MCF 10A (cell line): Measurements from ENCODE around the gene NAA80. TPM values are rescaled to one million over a fixed set of nuclear protein-coding genes. Genes with fewer than 3 reads are reported as not detected.

Experiments
- BruUV-seq: library from RNA; stranded (reverse); fragments of 400-500 nt; replicated peaks from 2 replicates; lab custom pipeline; 2021; lab: Mats Ljungman, UMichigan
- CTCF ChIA-PET: fragments of 300-600 bp; sonication (Branson Sonifier 250); formaldehyde crosslinking; extraction: SDS; loops from one replicate; lab custom pipeline; 2021; ENCODE audit warnings: antibody characterized with exemption, inconsistent platforms; lab: Yijun Ruan, JAX
- POLR2A ChIA-PET: fragments of 300-600, 350-650 bp; sonication (Branson Sonifier 250); formaldehyde crosslinking; extraction: SDS; loops from one replicate; lab custom pipeline; 2020; ENCODE audit warnings: antibody characterized with exemption, inconsistent platforms; lab: Yijun Ruan, JAX
- DNase-seq: peaks from one replicate; pipeline ENCODE4 v3.0.0-alpha.2; 2018; ENCODE audit not compliant: unreplicated experiment
- H3K27ac Mint-ChIP-seq: one replicate; pipeline ENCODE4 v1.8.0; 2022; ENCODE audit warnings: mild to moderate bottlenecking, low read depth, mixed read lengths; ENCODE audit not compliant: unreplicated experiment
- H3K27me3 Mint-ChIP-seq: one replicate; pipeline ENCODE4 v1.8.0; 2022; ENCODE audit warnings: mixed read lengths; ENCODE audit not compliant: insufficient read depth, unreplicated experiment
- H3K36me3 Mint-ChIP-seq: one replicate; pipeline ENCODE4 v1.8.0; 2022; ENCODE audit warnings: mild to moderate bottlenecking, moderate library complexity, mixed read lengths; ENCODE audit not compliant: insufficient read depth, unreplicated experiment
- H3K4me1 Mint-ChIP-seq: one replicate; pipeline ENCODE4 v1.8.0; 2022; ENCODE audit warnings: mixed read lengths; ENCODE audit not compliant: insufficient read depth, unreplicated experiment
- H3K4me3 Mint-ChIP-seq: one replicate; pipeline ENCODE4 v1.8.0; 2022; ENCODE audit warnings: mild to moderate bottlenecking, moderate library complexity, mixed read lengths; ENCODE audit not compliant: unreplicated experiment
- H3K9me3 Mint-ChIP-seq: one replicate; pipeline ENCODE4 v1.8.0; 2022; ENCODE audit warnings: mixed read lengths; ENCODE audit not compliant: unreplicated experiment
- CTCF ChIP-seq: fragments of 200-600 bp; IDR thresholded peaks from one replicate; pipeline ENCODE4 v1.8.0; 2022; ENCODE audit warnings: antibody characterized with exemption, mild to moderate bottlenecking; ENCODE audit not compliant: unreplicated experiment
- intact Hi-C: fragments of 100-400 bp; cut with micrococcal nuclease; formaldehyde crosslinking; loops from 2 replicates; pipeline ENCODE4 v1.14.1; 2022
- total RNA-seq: library from RNA; stranded (reverse); gene quantifications from 2 replicates; pipeline ENCODE4 v1.2.3, GENCODE V29; 2022

The NAA80 gene
- total RNA-seq, 1 experiment from 2014 or later: 12.4 TPM

DNA sequence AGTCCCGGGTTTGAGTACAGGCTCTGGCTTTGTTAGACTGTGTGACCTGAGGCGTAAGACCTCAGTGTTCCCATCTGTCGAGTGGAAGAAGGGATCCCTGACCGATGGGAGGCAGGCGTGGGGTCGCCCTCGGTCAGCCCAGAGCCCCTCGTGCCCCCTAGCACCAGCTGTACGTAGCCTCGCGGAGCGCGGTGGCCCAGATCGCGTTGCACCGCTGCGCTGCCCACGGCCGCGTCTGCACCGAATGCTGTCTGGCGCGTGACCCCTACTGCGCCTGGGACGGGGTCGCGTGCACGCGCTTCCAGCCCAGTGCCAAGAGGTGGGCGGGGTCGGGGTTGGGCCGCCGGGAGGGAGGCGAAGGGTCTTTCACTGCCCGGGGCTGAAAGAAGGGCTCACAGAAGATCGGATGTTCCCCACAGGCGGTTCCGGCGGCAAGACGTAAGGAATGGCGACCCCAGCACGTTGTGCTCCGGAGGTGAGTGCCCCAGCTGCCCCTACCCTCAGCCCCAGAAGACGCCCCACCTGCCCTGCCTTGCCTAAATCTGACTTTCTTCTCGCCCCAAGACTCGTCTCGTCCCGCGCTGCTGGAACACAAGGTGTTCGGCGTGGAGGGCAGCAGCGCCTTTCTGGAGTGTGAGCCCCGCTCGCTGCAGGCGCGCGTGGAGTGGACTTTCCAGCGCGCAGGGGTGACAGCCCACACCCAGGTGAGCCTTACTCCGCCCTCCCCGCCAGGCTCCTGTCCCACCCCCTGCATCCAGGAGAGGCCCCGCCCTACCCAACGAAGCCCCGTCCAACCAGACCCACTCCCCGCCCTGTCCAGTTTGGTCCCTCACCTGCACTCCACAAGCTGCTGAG lies 23.8 kb downstream of the NAA80 start:
- no peaks in the 10 kb centered on the region for H3K9me3 Mint-ChIP-seq
- CTCF ChIA-PET: interaction anchor here (0.6 to 1.7 kb wide), 18 partner anchors 9 to 1227 kb away, joined by 3 to 11 read pairs (median 4); no protein-coding TSS in a partner anchor
- intact Hi-C loops: no loop called here
- no peaks in the 10 kb centered on the region for H3K27me3 Mint-ChIP-seq
- no TSS peak for BruUV-seq
- peaks cover 19% of the 10 kb centered on the region for H3K36me3 Mint-ChIP-seq
- no peak overlapping the region for H3K27ac Mint-ChIP-seq
- no peak for TF ChIP-seq CTCF
- H3K4me1 Mint-ChIP-seq: peaks cover 23% of the 10 kb centered on the region
- no peak overlapping the region for H3K4me3 Mint-ChIP-seq
- POLR2A ChIA-PET: interaction anchor here (0.5 to 1.4 kb wide), 5 partner anchors 14 to 64 kb away, joined by 3 to 7 read pairs (median 3); partner anchors contain the start of genes GNAI2 and IFRD2
- no peak for DNase-seq

- intact Hi-C loops: loop anchor here (1.0 to 5.0 kb wide), 2 partner anchors 50 to 152 kb away; no protein-coding TSS in a partner anchor
- ChIA-PET CTCF (interaction anchor here (0.5 to 1.7 kb wide), 17 partner anchors 10 to 1228 kb away, joined by 3 to 11 read pairs (median 4); no protein-coding TSS in a partner anchor), POLR2A (interaction anchor here (0.5 to 1.4 kb wide), 3 partner anchors 14 to 39 kb away, joined by 3 to 7 read pairs (median 3); partner anchors contain the start of gene IFRD2)
- BruUV-seq: no TSS peak
- peak; percentile 77 for TF ChIP-seq CTCF
- Mint-ChIP-seq H3K27me3 (no peaks in the 10 kb centered on the region), H3K9me3 (no peaks in the 10 kb centered on the region), H3K36me3 (peaks cover 19% of the 10 kb centered on the region), H3K27ac (no peak overlapping the region), H3K4me3 (no peak overlapping the region), H3K4me1 (peaks cover 30% of the 10 kb centered on the region)
- DNase-seq: peak; percentile 78
These were observed 24.7 kb downstream of the NAA80 start for GRCh38 chr3:50274371-50275104.

- TF ChIP-seq CTCF: no peak
- no peak overlapping the region for H3K27ac Mint-ChIP-seq
- DNase-seq: no peak
- peaks cover 37% of the 10 kb centered on the region for H3K4me1 Mint-ChIP-seq
- ChIA-PET CTCF (interaction anchor here (0.5 to 3.1 kb wide), 10 partner anchors 10 to 153 kb away, joined by 3 to 20 read pairs (median 5); no protein-coding TSS in a partner anchor), POLR2A (no interaction called here)
- peaks cover 19% of the 10 kb centered on the region for H3K36me3 Mint-ChIP-seq
- intact Hi-C loops: loop anchor here (1.0 to 5.0 kb wide), 6 partner anchors 13 to 151 kb away; no protein-coding TSS in a partner anchor
- no peaks in the 10 kb centered on the region for H3K9me3 Mint-ChIP-seq
- no peaks in the 10 kb centered on the region for H3K27me3 Mint-ChIP-seq
- H3K4me3 Mint-ChIP-seq: no peak overlapping the region
- no TSS peak for BruUV-seq
These were observed 25.5 kb downstream of the NAA80 start for GRCh38 chr3:50273689-50274065.
